ENCODE measurements around the gene RRH.
"Not testable (repeated sequence)": the region's sequence is repeated elsewhere in the genome, so short reads cannot be mapped to it uniquely, and the experiment has no call there.

The RRH gene

DNA sequence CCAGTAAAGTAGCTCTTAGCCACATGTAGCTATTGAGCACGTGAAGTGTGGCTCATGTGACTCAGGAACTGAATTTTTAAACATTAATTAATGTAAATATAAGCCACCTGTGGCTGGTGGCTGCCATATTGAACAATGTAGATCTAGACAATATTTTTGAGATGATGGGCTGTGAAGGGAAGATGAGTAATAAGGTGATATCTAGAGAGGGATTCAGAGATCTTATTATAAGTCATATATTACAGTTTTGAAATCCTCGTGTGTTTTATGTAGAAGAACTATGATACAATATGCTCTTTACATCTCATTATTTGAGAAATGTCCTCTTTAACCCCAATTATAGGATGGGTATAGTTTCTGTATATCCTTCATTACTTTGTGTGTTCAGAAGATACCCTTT, 6.6 kb upstream of the RRH start:
- intact Hi-C loops (cut with DNase I) = no loop called here
- DNase-seq = no peak

DNA sequence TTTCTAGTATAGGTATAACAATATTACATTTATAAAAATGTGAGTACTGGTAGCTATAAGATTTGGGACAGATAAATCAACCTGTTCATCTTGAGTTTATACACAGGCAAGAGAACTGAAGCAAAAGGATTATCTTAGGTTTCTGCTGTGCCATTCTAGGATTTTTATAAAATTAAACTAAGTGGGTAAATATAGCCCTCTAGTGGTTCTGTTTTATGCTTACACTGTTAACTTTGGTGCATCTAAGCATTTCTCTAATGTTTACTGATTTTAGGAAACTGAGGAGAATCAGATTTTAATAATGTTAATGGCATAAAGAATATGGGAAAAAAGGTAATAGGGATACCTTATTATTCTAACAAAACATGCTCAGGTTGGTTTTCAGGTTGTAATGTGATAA, 1.1 kb upstream of the RRH start:
- DNase-seq = no peak
- intact Hi-C loops (cut with DNase I) = no loop called here

DNA sequence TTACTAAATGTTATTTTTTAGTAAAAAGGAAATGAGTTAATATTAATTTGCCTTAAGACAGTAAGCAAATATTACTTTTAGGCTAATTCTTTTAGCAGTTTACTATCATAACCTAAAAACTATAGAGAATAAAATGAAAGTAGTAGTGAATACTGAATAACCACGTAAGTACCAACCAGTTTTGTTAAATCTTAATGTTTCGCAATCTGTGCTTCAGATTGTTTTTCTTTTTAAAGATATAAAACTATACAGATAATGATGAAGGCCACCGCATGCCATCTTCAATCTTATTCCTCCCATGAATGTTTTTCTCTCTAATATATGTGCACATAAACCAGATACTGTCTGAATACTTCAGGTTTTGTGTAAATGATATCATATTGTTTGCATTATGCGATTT, 6.0 kb downstream of the RRH start:
- no peak for DNase-seq
- intact Hi-C loops (cut with DNase I) = no loop called here

DNA sequence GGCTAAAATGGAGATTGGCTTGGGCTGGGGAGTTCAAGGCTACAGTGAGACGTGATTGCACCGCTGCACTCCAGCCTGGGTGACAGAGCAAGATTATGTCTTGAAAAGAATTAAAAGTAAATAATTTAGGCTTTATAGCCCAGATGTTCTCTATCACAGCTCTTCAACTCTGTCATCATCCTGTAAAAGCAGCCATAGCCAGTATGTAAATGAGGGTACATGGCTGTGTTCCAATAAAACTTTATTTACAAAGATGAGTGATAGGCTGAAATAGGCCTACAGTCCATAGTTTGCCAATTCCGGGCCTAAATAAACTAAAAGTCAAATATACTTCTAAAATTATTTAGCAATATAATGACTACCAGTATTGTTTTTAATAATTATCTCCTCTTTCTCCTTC, 9.2 kb downstream of the RRH start:
- intact Hi-C loops (cut with DNase I) = no loop called here
- DNase-seq = no peak

DNA sequence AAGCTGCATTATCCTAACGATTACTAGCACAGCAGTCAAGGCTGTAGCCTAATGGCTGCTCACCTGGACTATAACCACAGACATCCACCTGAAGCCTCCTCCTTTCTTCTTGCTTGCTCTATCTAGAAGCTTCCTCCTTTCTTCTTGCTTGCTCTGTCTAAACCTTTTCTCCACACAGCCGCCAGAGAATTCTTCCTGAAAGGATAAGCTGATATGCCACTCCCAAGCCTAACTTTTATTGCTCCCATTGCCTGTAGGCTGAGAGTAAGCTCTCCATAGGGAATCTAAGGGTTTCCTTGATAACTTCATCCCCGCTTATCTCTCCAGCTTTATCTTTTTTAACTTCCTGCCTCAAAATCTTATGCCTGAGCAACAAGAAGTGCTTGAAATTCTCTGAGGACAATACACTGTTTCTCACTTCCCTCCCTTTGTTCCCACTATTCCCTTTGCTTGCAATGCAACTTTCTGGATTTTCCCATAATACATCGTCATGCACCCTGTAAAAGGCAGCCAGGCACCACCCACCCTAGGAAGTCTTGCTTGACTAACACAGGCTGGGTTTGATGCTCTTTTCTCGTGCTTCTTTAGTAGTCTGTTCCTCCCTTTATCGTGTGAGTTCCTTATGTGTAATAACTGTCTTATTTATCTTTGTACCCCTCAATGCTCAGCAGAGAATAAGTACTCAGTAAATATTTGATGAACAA, 18.8 kb downstream of the RRH start:
- intact Hi-C loops (cut with DNase I) = no loop called here
- no peak for DNase-seq

DNA sequence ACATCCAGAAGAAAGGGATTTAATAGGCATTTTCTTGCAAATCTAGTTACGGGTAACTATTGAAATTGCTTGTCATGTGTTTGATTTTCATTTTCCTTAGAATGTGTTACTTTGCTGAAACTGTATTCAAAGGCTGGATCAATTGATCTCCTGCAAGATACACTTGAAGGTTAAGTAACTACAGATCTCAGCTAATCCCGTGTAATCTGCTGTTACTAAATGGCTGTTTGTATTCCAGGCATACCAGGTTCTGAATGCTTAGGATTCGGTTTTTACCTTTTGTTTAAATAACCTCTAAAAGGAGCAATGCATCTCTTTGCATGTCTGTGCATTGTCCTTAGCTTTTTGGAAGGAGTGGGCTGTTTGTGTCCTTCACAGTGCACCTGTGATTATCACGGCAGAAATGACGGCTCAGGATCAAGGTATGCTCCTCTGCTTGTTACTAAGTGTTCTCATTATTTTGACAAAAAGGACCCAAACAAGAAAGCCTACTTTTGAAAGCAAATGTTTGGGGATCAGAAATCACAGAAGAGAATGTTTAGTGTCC, 20.2 kb downstream of the RRH start, which contains the start of gene LRIT3:
Gene LRIT3, plus strand, starts transcription at position 212 of the 547 bp plus-strand sequence. Its CDS starts 95 bp downstream, at position 307.
- intact Hi-C loops (cut with DNase I) = no loop called here
- no peak for DNase-seq

DNA sequence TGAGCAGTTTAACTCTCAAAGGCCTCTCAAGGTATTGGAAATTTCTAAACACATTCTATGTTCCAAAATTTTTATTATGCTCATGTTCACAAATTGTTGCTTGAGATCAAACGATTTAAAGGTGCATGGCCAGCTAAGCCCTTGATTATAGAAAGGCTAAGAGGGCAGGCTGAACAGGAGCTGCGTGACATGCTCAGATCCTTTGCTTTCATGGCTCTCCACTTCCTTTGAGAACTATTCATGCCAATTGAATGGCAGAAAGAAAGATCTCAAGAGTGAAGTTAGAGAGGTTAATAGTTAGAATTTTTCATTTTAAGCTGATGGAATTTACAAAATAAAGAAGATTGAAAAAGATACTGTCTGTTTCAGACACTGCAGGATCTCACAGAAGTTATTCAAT, 20.7 kb downstream of the RRH start:
- intact Hi-C loops (cut with DNase I) = no loop called here
- DNase-seq = no peak

DNA sequence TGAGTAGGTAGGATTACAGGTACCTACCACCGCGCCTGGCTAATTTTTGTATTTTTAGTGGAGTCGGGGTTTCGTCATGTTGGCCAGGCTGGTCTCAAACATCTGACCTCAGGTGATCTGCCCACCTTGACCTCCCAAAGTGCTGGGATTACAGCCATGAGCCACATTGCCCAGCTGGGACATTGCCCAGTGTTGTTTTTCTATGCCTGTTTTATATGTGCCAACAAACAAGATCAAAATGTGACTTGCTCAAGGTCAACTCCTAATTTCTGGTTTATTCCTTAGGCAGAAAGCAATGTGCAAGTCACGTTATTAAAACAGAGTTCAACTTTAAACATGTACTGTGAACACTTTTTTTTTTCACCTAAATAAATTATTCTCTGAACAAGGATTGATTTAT, 22.8 kb downstream of the RRH start:
- DNase-seq = no peak
- intact Hi-C loops (cut with DNase I) = no loop called here

DNA sequence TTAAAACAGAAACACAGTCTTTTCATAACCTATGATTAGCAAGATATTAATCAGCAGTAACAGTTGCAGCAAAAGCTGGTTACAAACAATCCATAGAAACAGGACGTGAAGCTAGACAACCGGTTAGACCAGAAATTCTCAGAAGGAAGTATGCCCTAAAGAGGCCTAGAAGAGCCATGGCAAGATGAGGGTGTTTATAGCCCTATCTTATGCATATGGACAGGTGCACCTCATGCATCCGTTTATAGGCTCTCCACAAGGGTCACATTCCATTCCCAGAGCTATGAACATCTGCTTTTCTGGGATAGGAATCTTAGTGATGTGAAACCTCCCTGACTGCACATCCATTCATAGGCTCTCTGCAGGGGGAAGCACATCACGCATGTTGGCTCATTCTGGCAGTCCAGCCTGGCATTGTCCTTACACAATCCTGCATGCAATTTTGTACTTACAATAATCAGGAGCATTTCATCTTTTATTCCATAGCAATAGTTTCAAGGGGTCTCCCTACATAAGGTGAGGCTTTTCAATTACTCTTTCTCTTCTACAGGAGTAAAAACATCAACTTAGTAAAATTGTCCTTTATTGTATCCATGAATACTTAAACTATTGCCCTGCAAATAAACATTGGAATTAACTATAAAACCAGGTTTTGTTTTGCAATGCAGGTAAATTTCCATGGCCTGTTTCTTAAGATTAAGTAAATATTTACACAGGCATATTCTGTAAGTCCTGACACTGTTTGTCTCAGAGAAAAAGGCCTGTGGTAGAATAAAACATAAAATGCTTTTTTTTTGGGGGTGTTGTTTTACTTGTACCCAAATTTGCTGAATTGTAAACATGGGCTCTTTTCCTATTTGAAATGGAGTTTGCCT, 31.9 kb downstream of the RRH start:
- intact Hi-C loops (cut with DNase I); DNase-seq: not testable (repeated sequence)

DNA sequence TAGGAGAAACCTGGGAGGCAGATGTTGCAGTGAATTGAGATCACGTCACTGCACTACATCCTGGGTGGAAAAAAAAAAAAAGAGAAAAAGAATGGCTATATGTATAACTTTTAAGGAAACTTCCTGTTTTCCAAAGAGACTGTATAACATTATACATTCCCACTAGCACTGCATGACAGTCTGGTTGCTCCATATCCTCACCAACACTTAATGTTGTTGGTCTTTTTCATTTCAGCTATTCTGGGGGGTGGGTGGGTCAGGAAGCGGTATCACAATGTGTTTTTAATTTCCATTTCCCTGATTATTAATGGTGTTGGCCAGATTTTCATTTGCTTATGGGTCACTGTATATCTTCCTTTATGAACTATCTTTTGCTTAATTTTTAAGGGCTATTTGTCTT, 33.5 kb downstream of the RRH start:
- intact Hi-C loops (cut with DNase I) = no loop called here
- no peak for DNase-seq

DNA sequence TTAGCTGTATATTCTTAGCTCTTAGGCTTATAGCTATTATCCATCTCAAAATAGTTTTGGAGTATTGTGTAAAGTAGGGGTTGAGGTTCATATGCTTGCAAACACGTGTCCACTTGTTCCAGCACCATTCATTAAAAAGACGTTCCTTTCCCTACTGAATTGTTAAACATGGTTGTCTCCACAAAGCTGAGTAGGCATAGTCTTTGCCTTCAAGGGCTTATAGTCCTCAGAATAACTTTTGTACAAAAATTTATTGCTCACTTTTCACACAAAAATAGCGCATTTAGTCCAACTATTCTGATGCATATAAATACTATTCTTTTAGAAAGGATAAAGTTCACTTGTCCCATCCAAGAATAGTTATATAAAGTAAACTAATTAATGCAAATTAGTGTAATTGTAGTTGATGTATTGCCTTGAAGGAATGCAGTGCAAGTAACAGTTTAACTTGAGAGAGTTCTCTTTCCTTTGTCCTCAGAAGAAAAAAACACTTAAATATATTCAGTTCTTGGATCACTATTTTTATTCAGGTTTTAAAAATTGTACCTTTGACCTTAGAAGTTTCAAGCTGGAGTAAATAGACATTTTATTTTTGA, 34.2 kb downstream of the RRH start:
- intact Hi-C loops (cut with DNase I) = no loop called here
- DNase-seq = no peak

DNA sequence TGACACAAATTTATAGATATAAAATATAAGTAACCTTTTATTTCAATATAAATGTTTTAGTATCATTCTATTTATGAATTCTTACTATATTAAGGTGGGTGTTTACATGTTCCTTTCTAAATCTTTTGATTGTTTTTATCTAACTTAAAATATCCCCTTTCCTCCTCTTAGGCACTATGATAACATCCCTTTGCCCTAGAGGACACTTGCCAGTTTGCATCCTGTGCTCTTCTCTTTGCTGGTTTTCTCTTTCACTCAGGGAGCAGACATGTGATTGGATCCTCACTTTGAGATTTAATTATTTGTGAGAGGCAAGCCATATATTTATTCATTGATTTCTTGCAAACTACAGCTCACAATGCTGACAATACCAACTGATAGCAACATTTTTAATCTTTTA, 36.4 kb downstream of the RRH start:
- no peak for DNase-seq
- intact Hi-C loops (cut with DNase I) = no loop called here

DNA sequence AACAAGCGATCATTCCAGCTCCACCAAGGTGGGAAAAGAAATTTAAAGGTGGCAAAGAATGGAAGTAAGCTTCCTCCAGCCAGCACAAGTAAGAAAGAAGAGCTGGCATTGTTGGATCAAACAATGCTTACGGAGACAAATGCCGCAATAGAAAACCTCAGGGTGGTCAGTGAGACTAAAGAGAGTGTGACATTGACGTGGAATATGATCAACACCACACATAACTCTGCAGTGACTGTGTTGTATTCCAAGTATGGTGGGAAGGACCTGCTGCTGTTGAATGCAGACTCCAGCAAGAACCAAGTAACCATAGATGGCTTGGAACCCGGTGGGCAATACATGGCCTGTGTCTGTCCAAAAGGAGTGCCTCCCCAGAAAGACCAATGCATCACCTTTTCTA, 42.3 kb downstream of the RRH start:
- DNase-seq = no peak
- intact Hi-C loops (cut with DNase I) = no loop called here

DNA sequence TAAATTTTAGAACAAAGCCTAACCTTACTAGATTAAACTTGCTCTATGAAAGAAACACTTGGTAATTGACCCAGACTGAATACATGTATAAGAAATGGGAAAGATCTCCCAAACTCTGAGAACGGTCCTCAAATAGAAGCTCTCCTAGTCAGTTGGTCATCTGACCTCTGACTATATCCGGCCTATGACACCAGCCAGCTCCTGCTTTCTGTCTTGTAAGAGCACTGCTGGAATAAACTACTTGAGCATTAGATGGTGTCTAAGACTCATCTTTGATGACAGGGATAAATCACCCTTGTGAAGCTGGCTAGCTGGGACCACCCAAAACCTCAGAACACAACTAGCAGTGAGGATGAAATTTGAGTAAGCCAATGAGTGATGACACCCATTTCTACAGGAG, 44.3 kb downstream of the RRH start:
- intact Hi-C loops (cut with DNase I) = no loop called here
- DNase-seq = no peak

DNA sequence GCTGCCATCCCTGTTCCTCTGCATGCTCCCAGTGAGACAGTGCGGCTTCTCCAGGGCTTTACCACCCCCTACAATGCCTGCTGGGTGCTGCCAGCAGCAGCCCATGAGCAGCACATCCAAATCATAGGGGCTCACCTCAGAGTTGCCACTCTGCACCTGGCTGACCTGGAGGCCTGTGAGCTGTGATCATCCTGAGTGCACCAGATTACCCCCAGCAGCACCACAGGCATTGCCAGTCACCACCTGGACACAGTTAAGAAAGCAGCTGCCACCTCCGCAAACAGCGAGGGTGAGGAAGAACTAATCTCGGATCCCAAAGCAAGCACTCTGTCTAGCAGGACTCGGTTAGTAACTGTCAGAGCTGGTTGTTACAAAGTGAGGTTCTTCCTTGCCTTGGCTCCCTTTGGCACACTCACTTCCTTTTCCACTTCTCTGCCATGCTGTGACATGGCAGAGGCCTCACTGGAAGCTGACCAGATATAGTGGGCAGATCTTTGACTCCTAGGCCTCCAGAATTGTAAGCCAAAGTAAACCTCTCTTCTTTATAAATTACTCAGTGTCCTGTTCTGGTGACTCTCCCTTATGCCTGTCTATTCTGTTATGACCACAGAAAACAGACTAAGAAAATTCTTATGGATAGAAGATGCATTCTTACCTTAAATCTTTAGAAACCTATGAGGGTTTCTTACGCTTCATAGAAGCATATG, 45.3 kb downstream of the RRH start:
- intact Hi-C loops (cut with DNase I) = no loop called here
- DNase-seq = no peak

DNA sequence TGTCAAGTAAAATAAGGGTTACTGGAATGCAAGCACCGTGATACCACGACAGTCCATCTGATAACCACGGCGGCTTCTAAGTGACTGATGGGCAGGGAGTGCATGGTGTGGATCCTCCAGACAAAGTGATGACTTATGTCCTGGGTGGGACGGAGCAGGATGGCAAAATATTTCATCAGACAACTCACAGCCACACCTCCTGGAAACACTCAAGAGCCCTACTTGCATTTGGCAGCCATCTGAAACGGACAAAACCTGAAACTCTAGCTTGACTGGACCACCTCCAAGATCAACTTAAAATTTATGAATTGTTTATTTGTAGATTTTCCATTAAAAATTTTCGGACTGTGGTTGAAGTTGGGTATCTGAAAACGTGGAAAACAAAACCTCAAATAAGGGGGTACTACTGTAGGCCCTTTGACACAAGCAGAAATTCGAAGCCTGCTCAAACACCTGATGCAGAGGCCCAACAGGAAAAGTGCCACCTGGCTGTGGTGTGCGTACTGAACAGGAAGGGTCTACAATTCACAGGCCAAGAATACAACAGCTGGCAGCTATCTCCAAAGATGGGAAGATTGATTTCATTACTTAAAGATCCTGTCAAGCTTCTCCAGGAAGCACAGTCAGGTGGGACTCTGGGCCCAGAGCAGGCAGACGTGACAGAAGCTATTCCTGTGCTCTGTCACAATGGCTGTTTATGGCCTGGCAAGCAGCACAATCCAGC, 46.2 kb downstream of the RRH start:
- no peak for DNase-seq
- intact Hi-C loops (cut with DNase I) = no loop called here

DNA sequence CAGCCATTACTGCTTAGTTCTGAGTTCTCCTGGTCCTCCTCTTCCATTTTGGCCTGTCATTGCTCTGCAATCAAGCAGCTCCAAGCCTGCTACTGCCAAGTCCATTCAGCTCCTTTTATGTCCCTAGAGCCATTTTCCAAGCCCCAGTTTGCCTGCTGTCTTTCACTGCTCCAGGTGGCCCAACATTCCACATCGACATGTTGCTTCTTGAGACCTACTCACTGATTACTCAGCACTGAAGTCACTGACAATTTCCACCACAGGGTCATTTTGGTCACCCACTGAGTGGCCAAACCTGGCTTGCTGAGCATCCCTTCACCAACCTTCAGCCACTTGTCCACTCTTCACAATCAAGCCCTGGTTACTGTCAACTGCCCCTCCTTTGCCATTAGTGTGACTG, 47.3 kb downstream of the RRH start:
- DNase-seq = no peak
- intact Hi-C loops (cut with DNase I) = no loop called here

DNA sequence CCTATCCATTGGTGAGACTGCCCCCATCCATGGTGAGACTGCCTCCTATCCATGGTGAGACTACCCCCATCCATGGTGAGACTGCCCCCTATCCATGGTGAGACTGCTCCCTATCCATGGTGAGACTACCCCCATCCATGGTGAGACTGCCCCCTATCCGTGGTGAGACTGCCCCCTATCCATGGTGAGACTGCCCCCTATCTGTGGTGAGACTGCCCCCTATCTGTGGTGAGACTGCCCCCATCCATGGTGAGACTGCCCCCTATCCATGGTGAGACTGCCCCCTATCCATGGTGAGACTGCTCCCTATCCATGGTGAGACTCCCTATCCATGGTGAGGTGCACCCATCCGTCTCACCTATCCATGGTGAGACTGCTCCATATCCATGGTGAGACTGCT, 47.8 kb downstream of the RRH start:
- intact Hi-C loops (cut with DNase I); DNase-seq: not testable (repeated sequence)

Data from head of caudate nucleus (tissue), 42 donors.